Measurements from ENCODE around the gene NPIPB9.
"Not testable (repeated sequence)": the region's sequence is repeated elsewhere in the genome, so short reads cannot be mapped to it uniquely, and the experiment has no call there.

The NPIPB9 gene

DNA sequence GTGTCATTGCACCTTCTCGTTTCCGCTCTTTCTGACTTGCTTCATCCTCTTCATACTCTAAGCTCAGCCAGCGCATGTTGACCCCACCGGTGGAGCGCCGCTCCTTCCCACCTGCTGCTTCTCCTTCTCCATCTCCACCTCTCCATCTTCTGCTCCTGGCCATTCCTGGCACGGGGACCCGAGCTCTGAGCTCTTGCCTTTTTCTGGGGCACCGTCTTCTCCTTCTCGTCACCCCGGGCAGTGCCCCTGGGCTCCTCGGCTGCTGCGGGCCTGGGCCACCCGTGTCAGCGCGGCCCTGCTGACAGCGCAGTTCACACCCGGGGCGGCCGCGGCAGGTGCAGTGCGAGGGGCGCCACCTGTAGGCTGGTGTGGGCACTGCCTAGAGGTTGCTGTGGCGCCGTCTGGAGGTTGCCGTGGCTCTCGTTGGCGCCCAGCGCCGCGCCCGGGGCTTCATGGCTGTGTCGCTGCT is 1.6 kb upstream of the NPIPB9 start:
- H3K4me1 ChIP-seq (ENCODE audit: control insufficient read depth, insufficient read depth, low read length); H3K9me3 ChIP-seq (ENCODE audit: control insufficient read depth, insufficient read depth, low read depth, low read length); H3K4me3 ChIP-seq (ENCODE audit: low read depth, low read length); POLR2A ChIA-PET; H3K36me3 ChIP-seq (ENCODE audit: control insufficient read depth in 2 of 2, insufficient read depth in 1 of 2, low read length in 2 of 2); CTCF ChIA-PET; H3K27ac ChIP-seq (ENCODE audit: extremely low read depth, low read depth, low read length): not testable (repeated sequence)

DNA sequence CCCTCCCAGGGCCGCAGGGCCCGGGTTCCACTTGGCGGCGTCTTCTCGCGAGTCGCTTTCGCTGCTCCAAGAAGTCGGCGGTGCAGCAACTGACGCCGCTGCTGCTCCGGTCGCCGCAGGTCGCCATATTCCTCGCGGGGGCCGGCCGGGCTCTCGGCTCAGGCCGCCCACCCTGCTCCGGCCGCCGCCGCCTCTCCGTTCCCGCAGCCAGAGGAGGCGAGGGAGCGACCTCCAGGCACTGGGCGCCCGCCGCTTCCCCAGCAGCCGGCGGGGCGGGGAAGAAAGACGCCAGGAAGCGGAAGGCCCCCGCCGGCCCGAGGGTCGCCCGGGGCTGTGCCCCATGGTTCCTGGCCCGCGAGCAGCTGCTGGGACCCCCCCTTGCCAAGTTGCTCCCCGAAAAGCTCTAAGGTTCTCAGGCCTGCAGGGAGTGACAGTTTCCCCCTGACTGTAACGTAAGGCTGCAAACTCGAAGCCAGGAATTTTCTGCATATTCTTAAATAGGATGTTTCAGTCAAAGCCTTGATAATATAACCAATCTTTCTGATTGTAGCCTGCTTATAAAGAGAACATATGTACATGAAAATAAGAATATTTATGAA is 1.0 kb upstream of the NPIPB9 start:
- H3K27ac ChIP-seq (ENCODE audit: extremely low read depth, low read depth, low read length); POLR2A ChIA-PET; H3K4me1 ChIP-seq (ENCODE audit: control insufficient read depth, insufficient read depth, low read length); CTCF ChIA-PET; H3K4me3 ChIP-seq (ENCODE audit: low read depth, low read length); H3K9me3 ChIP-seq (ENCODE audit: control insufficient read depth, insufficient read depth, low read depth, low read length); H3K36me3 ChIP-seq (ENCODE audit: control insufficient read depth in 2 of 2, insufficient read depth in 1 of 2, low read length in 2 of 2): not testable (repeated sequence)

DNA sequence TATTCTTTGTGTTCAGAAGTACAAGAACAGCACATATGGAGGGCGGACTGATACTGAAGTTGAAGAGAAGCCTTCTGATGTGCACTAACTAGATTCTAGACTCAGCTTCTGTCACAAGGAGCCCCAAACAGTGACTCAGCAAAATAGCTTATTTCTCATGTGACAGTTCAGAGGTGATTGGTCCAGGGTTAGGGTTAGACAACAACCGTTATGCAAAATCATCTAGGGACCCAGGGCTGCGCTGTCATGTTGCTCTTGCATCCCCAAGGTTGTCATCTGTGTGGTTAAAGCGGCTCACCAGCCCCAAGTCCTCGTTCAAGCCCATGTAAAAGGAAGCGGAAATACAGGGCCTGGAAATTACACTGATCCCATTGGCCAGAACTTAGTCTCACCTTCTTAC is 30.1 kb downstream of the NPIPB9 start:
- CTCF ChIA-PET; H3K9me3 ChIP-seq (ENCODE audit: control insufficient read depth, insufficient read depth, low read depth, low read length); H3K4me1 ChIP-seq (ENCODE audit: control insufficient read depth, insufficient read depth, low read length); POLR2A ChIA-PET; H3K4me3 ChIP-seq (ENCODE audit: low read depth, low read length); H3K27ac ChIP-seq (ENCODE audit: extremely low read depth, low read depth, low read length); H3K36me3 ChIP-seq (ENCODE audit: control insufficient read depth in 2 of 2, insufficient read depth in 1 of 2, low read length in 2 of 2): not testable (repeated sequence)

- H3K4me3 ChIP-seq (ENCODE audit: low read depth, low read length); H3K9me3 ChIP-seq (ENCODE audit: control insufficient read depth, insufficient read depth, low read depth, low read length); POLR2A ChIA-PET; H3K36me3 ChIP-seq (ENCODE audit: control insufficient read depth in 2 of 2, insufficient read depth in 1 of 2, low read length in 2 of 2); H3K4me1 ChIP-seq (ENCODE audit: control insufficient read depth, insufficient read depth, low read length); H3K27ac ChIP-seq (ENCODE audit: extremely low read depth, low read depth, low read length); CTCF ChIA-PET: not testable (repeated sequence)
These were observed 30.8 kb downstream of the NPIPB9 start for GRCh38 chr16:28782357-28782756.

DNA sequence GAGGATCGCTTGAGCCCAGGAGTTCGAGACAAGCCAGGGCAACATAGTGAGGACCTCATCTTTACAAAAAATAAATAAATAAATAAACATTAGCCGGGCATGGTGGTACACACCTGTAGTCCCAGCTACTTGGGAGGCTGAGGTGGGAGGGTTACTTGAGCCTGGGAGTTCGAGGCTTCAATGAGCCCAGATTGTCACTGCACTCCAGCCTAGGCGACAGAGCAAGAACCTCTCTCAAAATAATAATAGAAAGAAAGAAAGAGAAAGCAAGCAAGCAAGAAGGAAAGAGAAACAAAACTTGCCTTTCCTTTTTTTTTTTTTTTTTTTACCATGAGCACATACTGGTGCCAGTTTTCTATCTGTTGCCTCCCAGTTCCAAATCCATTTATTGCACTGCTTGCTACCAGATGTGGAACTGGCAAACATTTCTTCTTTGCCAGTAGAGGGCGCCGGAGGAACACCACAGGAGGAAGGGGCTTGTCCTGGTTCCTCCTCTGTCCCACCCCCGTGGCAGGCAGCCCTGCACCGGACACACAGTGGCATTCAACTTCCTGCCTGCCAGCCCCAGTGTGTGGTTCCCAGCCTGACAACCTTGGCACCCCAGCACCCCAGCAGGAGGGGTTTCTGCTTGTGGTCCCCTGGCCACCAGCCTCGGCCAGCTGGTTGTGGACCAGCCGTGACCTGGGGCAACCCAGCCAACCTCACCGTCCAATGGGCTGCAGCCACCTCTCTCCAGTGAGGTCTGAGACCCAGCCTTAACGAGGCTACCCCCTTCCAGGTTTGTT is 50.8 kb downstream of the NPIPB9 start:
- CTCF ChIA-PET; H3K27ac ChIP-seq (ENCODE audit: extremely low read depth, low read depth, low read length); H3K4me3 ChIP-seq (ENCODE audit: low read depth, low read length); H3K36me3 ChIP-seq (ENCODE audit: control insufficient read depth in 2 of 2, insufficient read depth in 1 of 2, low read length in 2 of 2); POLR2A ChIA-PET; H3K4me1 ChIP-seq (ENCODE audit: control insufficient read depth, insufficient read depth, low read length); H3K9me3 ChIP-seq (ENCODE audit: control insufficient read depth, insufficient read depth, low read depth, low read length): not testable (repeated sequence)

- H3K4me1 ChIP-seq (ENCODE audit: control insufficient read depth, insufficient read depth, low read length); CTCF ChIA-PET; POLR2A ChIA-PET; H3K36me3 ChIP-seq (ENCODE audit: control insufficient read depth in 2 of 2, insufficient read depth in 1 of 2, low read length in 2 of 2); H3K4me3 ChIP-seq (ENCODE audit: low read depth, low read length); H3K27ac ChIP-seq (ENCODE audit: extremely low read depth, low read depth, low read length); H3K9me3 ChIP-seq (ENCODE audit: control insufficient read depth, insufficient read depth, low read depth, low read length): not testable (repeated sequence)
These were observed 56.0 kb downstream of the NPIPB9 start for GRCh38 chr16:28807445-28808120.

DNA sequence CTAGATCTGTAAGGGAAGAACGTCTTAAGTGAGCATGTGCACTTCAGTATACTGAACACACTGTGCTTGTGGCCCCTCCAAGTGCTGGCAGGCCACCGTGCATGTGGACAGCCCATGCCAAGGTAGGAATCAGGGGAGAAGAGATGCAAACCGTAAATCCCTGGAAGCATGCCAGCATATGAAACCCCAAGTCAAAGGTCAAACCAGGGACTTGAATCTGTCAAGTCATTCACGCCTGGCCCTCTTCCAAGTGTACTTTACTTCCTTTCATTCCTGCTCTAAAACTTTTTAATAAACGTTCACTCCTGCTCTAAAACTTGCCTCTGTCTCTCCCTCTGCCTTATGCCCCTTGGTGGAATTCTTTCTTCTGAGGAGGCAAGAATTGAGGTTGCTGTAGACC is 68.4 kb downstream of the NPIPB9 start:
- Histone ChIP-seq H3K9me3 (ENCODE audit: control insufficient read depth, insufficient read depth, low read depth, low read length) (no peaks in the 10 kb centered on the region), H3K27ac (ENCODE audit: extremely low read depth, low read depth, low read length) (no peak overlapping the region), H3K4me1 (ENCODE audit: control insufficient read depth, insufficient read depth, low read length) (no peaks in the 10 kb centered on the region), H3K4me3 (ENCODE audit: low read depth, low read length) (no peak overlapping the region), H3K36me3 (ENCODE audit: control insufficient read depth in 2 of 2, insufficient read depth in 1 of 2, low read length in 2 of 2) (peaks cover 3 to 8% of the 10 kb centered on the region in 2 experiments; a peak in 2 of 3 replicates)
- ChIA-PET CTCF (interaction anchor here (1.5 kb wide), 1 partner anchor 27 kb away, joined by 3 read pairs; no protein-coding TSS in a partner anchor), POLR2A (interaction anchor here (0.5 to 1.0 kb wide), 3 partner anchors 8 to 36 kb away, joined by 3 to 6 read pairs (median 3); no protein-coding TSS in a partner anchor)
- TF ChIP-seq ZNF175 (tag by site-specific recombination; IDR thresholded peaks at IDR 0.05) (no peak), ZNF621 (tag by site-specific recombination; IDR thresholded peaks at IDR 0.05) (no peak), ZNF558 (tag by site-specific recombination; IDR thresholded peaks at IDR 0.05) (0 out of 2 replicates have a peak, but pooled peaks have one; percentile 18), KLF17 (tag by site-specific recombination; IDR thresholded peaks at IDR 0.05) (no peak), ZNF658 (tag by site-specific recombination; IDR thresholded peaks at IDR 0.05) (no peak), TCF7L2 (IDR thresholded peaks at IDR 0.05; ENCODE audit: borderline replicate concordance, low read depth, low read length) (no peak)

DNA sequence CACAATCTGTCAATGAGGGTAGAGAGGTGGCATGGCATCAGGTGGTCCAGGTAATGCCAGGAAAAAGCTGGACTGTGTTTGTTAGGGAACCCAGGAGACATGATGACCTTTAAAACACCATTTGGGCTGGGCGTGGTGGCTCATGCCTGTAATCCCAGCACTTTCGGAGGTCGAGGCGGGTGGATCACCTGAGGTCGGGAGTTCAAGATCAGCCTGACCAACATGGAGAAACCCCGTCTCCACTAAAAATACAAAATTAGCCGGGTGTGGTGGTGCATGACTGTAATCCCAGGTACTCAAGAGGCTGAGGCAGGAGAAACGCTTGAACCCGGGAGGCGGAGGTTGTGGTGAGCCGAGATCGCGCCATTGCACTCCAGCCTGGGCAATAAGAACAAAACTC is 69.0 kb downstream of the NPIPB9 start:
- ChIA-PET CTCF (interaction anchor here (1.4 to 1.5 kb wide), 2 partner anchors 24 to 26 kb away, joined by 3 to 5 read pairs; no protein-coding TSS in a partner anchor), POLR2A (interaction anchor here (0.5 to 1.0 kb wide), 3 partner anchors 9 to 1124 kb away, joined by 3 to 5 read pairs (median 3); no protein-coding TSS in a partner anchor)

More for the DNA sequence above, 69.0 kb downstream of the NPIPB9 start:
- not testable (repeated sequence) for H3K9me3 ChIP-seq (ENCODE audit: control insufficient read depth, insufficient read depth, low read depth, low read length); H3K27ac ChIP-seq (ENCODE audit: extremely low read depth, low read depth, low read length); H3K4me1 ChIP-seq (ENCODE audit: control insufficient read depth, insufficient read depth, low read length); H3K4me3 ChIP-seq (ENCODE audit: low read depth, low read length)
- H3K36me3 ChIP-seq (ENCODE audit: control insufficient read depth in 2 of 2, insufficient read depth in 1 of 2, low read length in 2 of 2): peaks cover 8 to 13% of the 10 kb centered on the region in 2 experiments; a peak in 2 of 3 replicates
